ENCODE measurements around the gene LIG1.

DNA sequence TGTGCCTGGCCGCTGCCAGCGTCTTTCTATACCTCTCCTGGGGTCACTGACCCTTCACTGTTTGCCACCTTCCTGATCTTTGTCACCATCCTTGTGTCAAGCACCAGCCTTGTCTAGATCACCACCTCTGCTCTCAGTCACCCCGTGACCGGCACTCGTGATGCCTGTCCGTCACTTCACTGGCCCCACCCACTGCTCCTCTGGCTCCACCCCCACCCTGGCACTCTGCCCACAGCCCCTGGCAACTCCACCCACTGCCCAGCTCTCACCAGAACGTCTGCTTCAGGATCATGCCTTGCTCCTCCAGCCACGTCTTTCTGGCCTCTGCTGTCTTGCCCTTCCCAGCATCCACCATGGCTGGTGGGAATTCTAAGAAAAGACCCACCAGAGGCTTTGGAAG, 34.7 kb downstream of the LIG1 start:
- no peak for TF ChIP-seq POLR2A (IDR thresholded peaks at IDR 0.05)
- TF ChIP-seq, protein P1, sequence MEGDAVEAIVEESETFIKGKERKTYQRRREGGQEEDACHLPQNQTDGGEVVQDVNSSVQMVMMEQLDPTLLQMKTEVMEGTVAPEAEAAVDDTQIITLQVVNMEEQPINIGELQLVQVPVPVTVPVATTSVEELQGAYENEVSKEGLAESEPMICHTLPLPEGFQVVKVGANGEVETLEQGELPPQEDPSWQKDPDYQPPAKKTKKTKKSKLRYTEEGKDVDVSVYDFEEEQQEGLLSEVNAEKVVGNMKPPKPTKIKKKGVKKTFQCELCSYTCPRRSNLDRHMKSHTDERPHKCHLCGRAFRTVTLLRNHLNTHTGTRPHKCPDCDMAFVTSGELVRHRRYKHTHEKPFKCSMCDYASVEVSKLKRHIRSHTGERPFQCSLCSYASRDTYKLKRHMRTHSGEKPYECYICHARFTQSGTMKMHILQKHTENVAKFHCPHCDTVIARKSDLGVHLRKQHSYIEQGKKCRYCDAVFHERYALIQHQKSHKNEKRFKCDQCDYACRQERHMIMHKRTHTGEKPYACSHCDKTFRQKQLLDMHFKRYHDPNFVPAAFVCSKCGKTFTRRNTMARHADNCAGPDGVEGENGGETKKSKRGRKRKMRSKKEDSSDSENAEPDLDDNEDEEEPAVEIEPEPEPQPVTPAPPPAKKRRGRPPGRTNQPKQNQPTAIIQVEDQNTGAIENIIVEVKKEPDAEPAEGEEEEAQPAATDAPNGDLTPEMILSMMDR (IDR thresholded peaks at IDR 0.05), result no peak
